MCF 10A (cell line): ENCODE data around the gene MGAT3. TPM values are rescaled to one million over a fixed set of nuclear protein-coding genes. Genes with fewer than 3 reads are reported as not detected.

Experiments used
- BruUV-seq: library from RNA; stranded (reverse); fragments of 400-500 nt; replicated peaks from 2 replicates; lab custom pipeline; 2021; lab: Mats Ljungman, UMichigan
- CTCF ChIA-PET: fragments of 300-600 bp; sonication (Branson Sonifier 250); formaldehyde crosslinking; extraction: SDS; loops from one replicate; lab custom pipeline; 2021; ENCODE audit warnings: antibody characterized with exemption, inconsistent platforms; lab: Yijun Ruan, JAX
- POLR2A ChIA-PET: fragments of 300-600, 350-650 bp; sonication (Branson Sonifier 250); formaldehyde crosslinking; extraction: SDS; loops from one replicate; lab custom pipeline; 2020; ENCODE audit warnings: antibody characterized with exemption, inconsistent platforms; lab: Yijun Ruan, JAX
- DNase-seq: peaks from one replicate; pipeline ENCODE4 v3.0.0-alpha.2; 2018; ENCODE audit not compliant: unreplicated experiment
- H3K27ac Mint-ChIP-seq: one replicate; pipeline ENCODE4 v1.8.0; 2022; ENCODE audit warnings: mild to moderate bottlenecking, low read depth, mixed read lengths; ENCODE audit not compliant: unreplicated experiment
- H3K27me3 Mint-ChIP-seq: one replicate; pipeline ENCODE4 v1.8.0; 2022; ENCODE audit warnings: mixed read lengths; ENCODE audit not compliant: insufficient read depth, unreplicated experiment
- H3K36me3 Mint-ChIP-seq: one replicate; pipeline ENCODE4 v1.8.0; 2022; ENCODE audit warnings: mild to moderate bottlenecking, moderate library complexity, mixed read lengths; ENCODE audit not compliant: insufficient read depth, unreplicated experiment
- H3K4me1 Mint-ChIP-seq: one replicate; pipeline ENCODE4 v1.8.0; 2022; ENCODE audit warnings: mixed read lengths; ENCODE audit not compliant: insufficient read depth, unreplicated experiment
- H3K4me3 Mint-ChIP-seq: one replicate; pipeline ENCODE4 v1.8.0; 2022; ENCODE audit warnings: mild to moderate bottlenecking, moderate library complexity, mixed read lengths; ENCODE audit not compliant: unreplicated experiment
- H3K9me3 Mint-ChIP-seq: one replicate; pipeline ENCODE4 v1.8.0; 2022; ENCODE audit warnings: mixed read lengths; ENCODE audit not compliant: unreplicated experiment
- CTCF ChIP-seq: fragments of 200-600 bp; IDR thresholded peaks from one replicate; pipeline ENCODE4 v1.8.0; 2022; ENCODE audit warnings: antibody characterized with exemption, mild to moderate bottlenecking; ENCODE audit not compliant: unreplicated experiment
- intact Hi-C: fragments of 100-400 bp; cut with micrococcal nuclease; formaldehyde crosslinking; loops from 2 replicates; pipeline ENCODE4 v1.14.1; 2022
- total RNA-seq: library from RNA; stranded (reverse); gene quantifications from 2 replicates; pipeline ENCODE4 v1.2.3, GENCODE V29; 2022

Gene MGAT3
- total RNA-seq, 1 experiment from 2014 or later = not detected

GRCh38 chr22:39419096-39419495, 37.7 kb upstream of the MGAT3 start:
- H3K27ac Mint-ChIP-seq = no peak overlapping the region
- H3K9me3 Mint-ChIP-seq = no peaks in the 10 kb centered on the region
- ChIA-PET CTCF (no interaction called here), POLR2A (no interaction called here)
- intact Hi-C loops = no loop called here
- no TSS peak for BruUV-seq
- H3K36me3 Mint-ChIP-seq = peaks cover 74% of the 10 kb centered on the region
- TF ChIP-seq CTCF = no peak
- H3K4me3 Mint-ChIP-seq = no peak overlapping the region
- H3K4me1 Mint-ChIP-seq = peaks cover 3% of the 10 kb centered on the region
- no peaks in the 10 kb centered on the region for H3K27me3 Mint-ChIP-seq
- DNase-seq = no peak

- intact Hi-C loops = no loop called here
- no peaks in the 10 kb centered on the region for H3K9me3 Mint-ChIP-seq
- DNase-seq = no peak
- no peaks in the 10 kb centered on the region for H3K27me3 Mint-ChIP-seq
- ChIA-PET CTCF (no interaction called here), POLR2A (no interaction called here)
- peaks cover 72% of the 10 kb centered on the region for H3K36me3 Mint-ChIP-seq
- TF ChIP-seq CTCF = no peak
- H3K4me3 Mint-ChIP-seq = no peak overlapping the region
- no peaks in the 10 kb centered on the region for H3K4me1 Mint-ChIP-seq
- H3K27ac Mint-ChIP-seq = no peak overlapping the region
- no TSS peak for BruUV-seq
These were observed 36.9 kb upstream of the MGAT3 start for GRCh38 chr22:39419911-39420310.

GRCh38 chr22:39421691-39422090, 35.1 kb upstream of the MGAT3 start:
- TF ChIP-seq CTCF = no peak
- no peak overlapping the region for H3K4me3 Mint-ChIP-seq
- H3K4me1 Mint-ChIP-seq = no peaks in the 10 kb centered on the region
- ChIA-PET POLR2A (interaction anchor here (0.7 kb wide), 1 partner anchor 704 kb away, joined by 3 read pairs; no protein-coding TSS in a partner anchor), CTCF (no interaction called here)
- BruUV-seq = no TSS peak
- DNase-seq = no peak
- intact Hi-C loops = no loop called here
- H3K36me3 Mint-ChIP-seq = peaks cover 75% of the 10 kb centered on the region
- no peaks in the 10 kb centered on the region for H3K9me3 Mint-ChIP-seq
- no peak overlapping the region for H3K27ac Mint-ChIP-seq
- H3K27me3 Mint-ChIP-seq = no peaks in the 10 kb centered on the region

- no peaks in the 10 kb centered on the region for H3K4me1 Mint-ChIP-seq
- no peak for DNase-seq
- ChIA-PET POLR2A (no interaction called here), CTCF (no interaction called here)
- no peak overlapping the region for H3K4me3 Mint-ChIP-seq
- no peaks in the 10 kb centered on the region for H3K27me3 Mint-ChIP-seq
- H3K36me3 Mint-ChIP-seq = peaks cover 78% of the 10 kb centered on the region
- BruUV-seq = no TSS peak
- H3K27ac Mint-ChIP-seq = no peak overlapping the region
- TF ChIP-seq CTCF = no peak
- intact Hi-C loops = no loop called here
- no peaks in the 10 kb centered on the region for H3K9me3 Mint-ChIP-seq
These were observed 34.7 kb upstream of the MGAT3 start for GRCh38 chr22:39422101-39422500.
